Measurements from ENCODE around the gene SLC41A3.

GRCh38 chr3:126026761-126027160, 57.2 kb downstream of the SLC41A3 start:
- TF ChIP-seq POLR2A (IDR thresholded peaks at IDR 0.05; ENCODE audit: low read length) (no peak), GATA1 (IDR thresholded peaks at IDR 0.05; ENCODE audit: low read depth, low read length) (no peak)

All from erythroblast (primary cell).